SH-SY5Y (cell line): Measurements from ENCODE around the gene C1QTNF12.

ENCODE experiments used
- GATA2 ChIP-seq: IDR thresholded peaks from 2 replicates; pipeline ENCODE4 v1.6.1; 2011; ENCODE audit warnings: mild to moderate bottlenecking, low read depth, low read length
- GATA3 ChIP-seq: IDR thresholded peaks from 2 replicates; pipeline ENCODE4 v1.6.1; 2011; ENCODE audit warnings: low read depth, mild to moderate bottlenecking, low read length, moderate library complexity

C1QTNF12 gene

DNA sequence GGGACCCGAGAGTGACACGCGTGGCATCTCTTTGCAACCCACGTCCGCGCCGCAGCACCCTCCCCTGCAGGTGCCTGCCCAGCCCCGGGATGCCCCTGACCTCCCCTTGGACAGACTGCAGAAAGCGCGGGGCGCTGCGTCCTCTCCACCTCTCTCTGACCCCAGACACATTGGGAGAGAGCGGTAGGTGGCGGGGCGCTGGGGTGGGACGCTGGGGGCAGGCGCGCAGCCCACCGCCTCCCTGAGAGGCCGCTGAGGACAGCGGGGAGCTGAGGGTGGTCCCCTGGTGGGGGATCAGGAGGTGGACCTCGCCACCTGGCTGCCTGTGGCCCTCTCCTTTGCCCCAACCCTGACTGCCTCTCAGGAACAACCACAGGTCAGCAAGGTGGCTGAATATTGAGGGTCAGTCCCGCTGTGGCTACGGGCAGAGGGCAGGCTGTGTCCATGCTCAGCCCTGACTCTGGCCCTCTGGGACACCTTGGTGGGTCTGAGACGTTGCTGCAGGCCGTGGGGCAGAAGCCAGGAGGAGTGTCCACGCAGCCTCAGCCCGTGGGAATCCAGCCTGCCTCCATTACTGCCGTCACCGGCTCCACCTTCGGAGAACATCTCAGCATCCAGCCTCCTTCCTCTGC is 27.9 kb upstream of the C1QTNF12 start:
- TF ChIP-seq GATA2 = no peak
- TF ChIP-seq GATA3 = no peak

DNA sequence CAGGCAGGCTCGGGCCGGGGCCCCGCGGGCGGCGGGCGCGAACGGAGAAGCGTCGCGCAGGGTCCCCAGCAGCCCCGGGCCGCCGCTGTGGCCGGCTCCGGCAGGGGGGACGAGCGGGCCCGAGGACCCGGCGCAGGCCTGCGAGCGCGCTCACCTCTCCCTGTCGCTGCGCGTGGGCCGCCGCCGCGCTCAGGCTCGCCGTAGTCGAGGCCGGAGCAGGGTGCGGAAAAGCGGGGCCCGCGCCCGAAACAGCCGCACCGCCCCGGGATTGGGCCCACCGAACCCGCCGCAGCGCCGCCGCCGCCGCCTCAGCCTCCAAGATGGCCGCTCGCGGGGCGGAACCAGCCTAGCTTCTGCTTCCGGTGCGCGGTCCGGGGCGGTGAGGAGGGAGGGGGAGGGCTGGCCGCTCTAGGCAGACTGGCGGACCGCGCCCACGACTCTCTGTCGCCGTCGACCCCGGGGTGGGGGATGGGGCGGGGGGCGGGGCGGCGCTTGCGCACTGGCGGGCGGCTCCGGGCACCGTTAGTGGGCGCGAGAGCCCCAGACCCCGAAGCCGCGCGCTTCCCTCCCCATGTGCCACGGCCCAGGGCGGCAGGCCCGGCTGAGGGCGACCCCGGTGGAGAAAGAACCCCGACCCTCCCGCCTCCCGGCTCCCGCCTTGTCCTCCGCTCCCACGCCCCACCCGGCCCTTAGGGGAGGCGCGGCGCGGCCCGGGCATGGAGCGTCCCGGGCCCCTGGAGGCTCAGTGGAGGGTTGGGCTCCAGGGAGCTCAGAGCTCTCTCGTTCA is 27.2 kb upstream of the C1QTNF12 start, which contains the start of gene UBE2J2:
Gene UBE2J2 (minus strand): TSS at position 343 of the 787 bp plus-strand sequence. CDS start 5,862 bp downstream, outside the sequence.
- TF ChIP-seq GATA3 (no peak), GATA2 (no peak)

DNA sequence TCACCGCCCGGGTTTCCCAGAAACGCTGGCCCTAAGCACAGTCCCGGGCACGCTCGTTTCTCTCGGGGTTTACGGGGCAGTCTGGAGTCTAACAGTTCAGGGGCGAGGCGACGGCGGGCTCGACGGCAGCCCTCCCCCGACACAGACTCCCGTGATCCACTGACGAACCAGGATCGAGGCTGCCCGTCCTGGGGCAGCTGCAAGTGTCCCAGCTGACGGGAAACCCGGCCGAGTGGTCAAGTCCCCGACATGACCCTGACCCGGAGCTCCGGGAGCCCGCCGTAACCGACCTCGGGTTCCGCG is 26.6 kb upstream of the C1QTNF12 start:
- TF ChIP-seq GATA3 (no peak), GATA2 (no peak)

DNA sequence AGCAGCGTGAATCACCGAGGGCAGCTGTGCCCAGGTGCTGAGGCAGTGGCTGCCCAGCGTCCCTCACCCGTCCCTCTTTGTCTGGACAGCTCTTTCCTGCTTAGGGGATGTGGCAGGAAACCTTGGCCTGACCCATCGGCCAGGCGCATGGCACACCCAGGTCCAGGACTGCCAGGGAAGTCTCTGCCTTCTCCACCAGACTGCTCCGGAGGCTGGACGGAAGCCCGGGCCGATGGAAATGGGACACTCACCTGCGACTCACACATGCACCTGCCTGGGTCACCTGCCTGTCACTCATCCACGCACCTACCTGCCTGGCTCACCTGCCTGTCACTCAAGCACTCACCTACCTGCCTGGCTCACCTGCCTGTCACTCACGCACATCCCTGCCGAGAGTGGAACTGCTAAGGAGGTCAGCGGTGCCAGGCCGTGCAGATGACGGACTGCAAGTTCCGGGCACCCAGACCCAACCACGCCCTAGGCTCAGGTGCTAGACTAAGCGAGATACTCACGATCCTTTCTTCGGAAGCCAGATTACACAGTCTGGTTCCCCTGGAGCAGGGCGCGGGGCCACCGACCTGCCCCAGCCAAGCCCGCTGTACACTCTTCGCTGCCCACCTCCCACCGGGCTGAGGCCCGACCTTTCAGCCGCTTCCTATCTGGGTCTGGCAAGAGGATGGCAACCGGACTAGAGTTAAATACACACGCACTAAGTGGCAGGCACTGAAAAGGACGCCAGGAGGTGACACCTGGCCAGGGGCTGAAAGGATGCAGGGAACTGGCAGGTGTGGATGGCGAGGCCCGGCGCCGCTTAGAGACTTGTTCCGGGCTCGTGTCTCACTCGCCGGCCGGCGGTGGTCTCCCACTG is 26.1 kb upstream of the C1QTNF12 start:
- no peak for TF ChIP-seq GATA2
- no peak for TF ChIP-seq GATA3

DNA sequence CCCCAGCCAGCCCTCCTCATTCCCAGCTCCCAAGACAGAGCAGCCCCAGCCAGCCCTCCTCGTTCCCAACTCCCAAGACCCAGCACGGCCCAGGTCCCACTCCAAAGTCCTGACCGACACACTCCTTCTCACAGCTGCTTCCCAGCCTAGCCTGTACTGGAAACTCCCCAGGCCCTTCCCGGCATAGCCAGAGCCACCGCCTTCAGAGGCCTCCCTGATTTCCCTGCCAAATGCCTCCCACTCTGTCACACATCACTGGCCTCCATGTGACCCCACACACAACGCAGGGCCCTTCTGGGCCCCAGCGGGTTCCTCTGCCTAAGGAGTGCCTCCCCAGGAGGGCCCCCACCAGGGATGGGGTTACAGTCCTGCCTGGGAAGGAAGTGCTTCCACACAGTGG is 24.3 kb upstream of the C1QTNF12 start:
- no peak for TF ChIP-seq GATA2
- no peak for TF ChIP-seq GATA3

DNA sequence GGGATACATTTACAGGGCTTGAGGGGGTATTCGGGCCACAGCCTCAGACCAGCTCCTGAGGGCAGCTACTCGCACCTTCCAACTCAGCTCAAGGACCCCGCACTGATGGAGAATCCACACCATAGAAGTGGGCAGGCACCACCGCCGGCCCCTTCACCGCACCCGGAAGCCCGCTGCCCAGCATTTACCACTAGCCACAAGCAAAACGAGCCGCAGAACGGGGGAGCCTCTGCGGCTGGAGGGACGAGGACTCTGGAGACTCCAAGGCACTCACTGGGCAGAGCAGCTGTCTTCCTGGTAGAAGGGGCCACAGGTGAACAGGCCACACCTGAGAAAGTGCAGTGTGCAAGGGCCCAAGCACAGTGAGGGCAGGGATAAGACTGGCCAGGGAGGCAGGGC is 21.8 kb upstream of the C1QTNF12 start:
- TF ChIP-seq GATA3 (no peak), GATA2 (no peak)

DNA sequence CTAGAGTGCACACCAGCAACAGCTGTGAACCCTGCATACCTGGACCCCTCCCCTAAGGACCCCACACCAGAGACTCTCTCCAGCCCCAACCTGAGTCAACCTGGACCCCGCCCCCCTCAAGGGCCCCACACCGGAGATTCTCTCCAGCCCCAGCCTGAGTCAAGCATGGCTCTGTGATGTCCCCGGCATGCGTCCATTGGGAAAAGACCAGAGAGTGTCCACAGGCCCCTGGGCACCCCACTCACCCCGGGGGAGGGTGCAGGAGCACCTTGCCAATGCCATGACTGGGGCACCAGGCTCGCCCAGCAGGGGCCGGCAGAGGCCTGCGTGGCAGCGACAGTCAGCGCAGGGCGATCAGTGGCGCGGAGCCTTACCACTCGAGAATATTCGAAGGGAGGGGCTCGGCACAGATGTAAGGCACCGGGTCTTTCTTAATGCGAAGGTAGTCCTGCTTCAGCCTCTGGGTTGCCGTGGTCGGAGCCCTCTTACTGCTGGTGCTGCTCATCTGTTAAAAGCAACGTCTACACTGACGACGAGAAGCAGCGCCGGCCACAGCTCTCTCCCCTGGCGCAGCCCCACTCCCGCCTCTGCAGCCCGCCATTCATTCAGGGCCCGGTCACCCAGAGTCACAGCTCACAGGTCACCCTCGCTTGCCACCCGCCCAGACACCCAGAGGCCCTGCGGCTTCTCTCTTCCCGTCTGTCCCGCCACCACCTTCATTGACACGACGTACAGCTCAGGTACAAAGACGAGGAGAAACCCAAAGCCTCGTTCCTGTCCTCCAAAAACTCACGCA is 21.2 kb upstream of the C1QTNF12 start:
- no peak for TF ChIP-seq GATA3
- no peak for TF ChIP-seq GATA2

DNA sequence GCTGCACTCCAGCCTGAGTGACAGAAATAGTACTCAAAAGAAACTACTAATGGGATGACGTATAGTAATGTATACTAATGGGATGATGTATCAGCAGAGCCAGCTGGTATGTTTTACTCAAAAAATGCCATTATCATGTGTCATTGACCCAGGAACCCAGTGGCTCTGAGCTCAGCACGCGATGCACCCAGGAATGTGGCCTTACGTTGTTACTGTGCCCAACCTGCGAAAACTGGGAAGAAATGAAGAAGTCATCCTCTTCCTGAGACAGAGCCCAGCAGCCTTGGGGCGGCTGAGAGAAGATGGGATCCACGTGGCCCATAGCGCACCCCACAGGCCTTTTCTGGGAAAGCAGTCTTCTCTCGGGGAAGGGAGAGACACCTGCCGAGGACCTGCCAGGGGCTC is 18.3 kb upstream of the C1QTNF12 start:
- TF ChIP-seq GATA3 (no peak), GATA2 (no peak)

DNA sequence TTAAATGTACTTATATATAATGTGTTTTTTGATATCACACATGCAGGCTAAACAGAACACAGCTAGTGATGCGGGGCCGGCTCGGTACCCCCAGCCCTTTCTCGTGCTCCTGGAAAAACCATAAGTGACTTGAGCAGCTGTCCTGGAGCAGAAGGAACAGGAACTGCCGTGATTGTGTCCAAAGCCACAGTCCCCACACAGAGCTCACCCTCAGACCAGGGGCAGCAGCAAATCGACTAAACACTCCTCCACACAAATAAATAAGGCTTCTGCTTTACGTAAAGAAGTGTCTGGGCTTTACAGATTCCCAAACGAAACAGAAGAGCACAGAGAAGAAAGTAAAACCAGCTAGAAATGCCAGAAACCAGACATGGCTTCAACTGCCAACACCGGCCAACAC is 17.5 kb upstream of the C1QTNF12 start:
- TF ChIP-seq GATA3 (no peak), GATA2 (no peak)

DNA sequence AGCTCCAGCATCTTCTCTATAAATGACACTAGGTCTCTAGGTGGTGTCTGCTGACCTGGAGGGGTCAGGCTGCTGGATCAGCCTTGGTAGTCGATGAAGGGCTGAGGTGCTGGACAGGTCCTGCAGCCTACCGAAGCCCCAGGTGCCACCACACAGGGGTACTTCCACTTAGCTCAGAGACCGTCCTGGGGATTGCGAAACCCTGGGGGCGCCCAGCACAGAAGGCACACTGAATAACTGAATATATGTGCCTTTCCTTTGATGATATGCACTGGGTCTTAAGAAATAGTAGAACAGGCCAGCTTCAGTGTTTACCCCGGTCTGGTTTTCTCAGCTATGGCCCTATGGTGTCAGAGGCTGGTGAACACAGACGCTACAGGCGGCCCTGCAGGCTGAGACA is 16.2 kb upstream of the C1QTNF12 start:
- TF ChIP-seq GATA2 = no peak
- TF ChIP-seq GATA3 = no peak

DNA sequence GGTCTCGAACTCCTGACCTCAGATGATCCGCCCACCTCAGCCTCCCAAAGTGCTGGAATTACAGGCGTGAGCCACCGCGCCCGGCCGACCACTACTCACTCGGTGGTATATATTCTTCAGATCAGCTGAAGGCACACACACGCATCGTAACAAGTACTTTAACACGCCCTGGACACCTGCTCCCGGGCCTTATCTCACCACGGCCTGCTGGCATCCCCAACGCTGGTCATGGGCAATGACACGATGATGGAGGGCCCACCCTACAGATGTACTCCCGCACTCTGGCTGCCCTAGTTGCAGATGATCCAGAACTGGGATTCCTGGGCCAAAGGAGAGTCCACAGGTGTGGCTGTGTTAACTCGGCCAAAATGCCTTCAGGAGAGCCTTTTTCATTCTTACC is 15.5 kb upstream of the C1QTNF12 start:
- no peak for TF ChIP-seq GATA3
- no peak for TF ChIP-seq GATA2

DNA sequence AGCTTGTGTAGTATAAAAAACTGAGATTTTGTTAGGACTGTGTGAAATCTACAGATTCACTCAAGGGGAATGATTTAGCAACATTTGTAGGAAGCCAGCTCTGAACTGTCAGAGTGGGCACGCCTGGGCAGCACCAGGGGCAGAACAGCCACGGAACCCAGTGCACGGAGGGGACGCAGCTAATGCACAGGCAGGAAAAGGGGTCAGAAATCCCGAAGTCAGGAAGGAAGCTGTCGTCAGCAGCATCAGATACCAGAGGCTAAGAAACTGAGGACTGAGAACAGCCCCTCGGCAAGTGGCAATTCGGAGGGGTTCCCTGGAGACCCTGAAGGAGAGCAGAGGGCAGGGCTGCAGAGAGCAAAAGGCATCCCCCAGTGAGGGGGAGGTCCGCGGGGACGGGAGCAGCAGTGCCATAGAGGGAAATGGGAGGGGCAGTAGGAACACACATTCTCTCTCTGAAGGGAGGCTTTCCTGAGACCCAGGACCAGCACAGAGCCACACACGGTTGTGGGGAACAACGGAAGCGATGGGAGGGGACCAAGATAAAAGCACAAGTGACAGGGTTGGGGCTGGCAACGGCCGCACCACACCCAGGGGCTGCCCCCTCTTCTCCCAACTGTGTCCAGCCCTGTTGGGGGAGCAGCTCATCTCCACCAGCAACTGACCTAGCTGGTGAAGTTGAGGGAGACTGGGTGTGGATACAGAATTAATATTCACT is 14.5 kb upstream of the C1QTNF12 start:
- no peak for TF ChIP-seq GATA2
- TF ChIP-seq GATA3 = no peak

DNA sequence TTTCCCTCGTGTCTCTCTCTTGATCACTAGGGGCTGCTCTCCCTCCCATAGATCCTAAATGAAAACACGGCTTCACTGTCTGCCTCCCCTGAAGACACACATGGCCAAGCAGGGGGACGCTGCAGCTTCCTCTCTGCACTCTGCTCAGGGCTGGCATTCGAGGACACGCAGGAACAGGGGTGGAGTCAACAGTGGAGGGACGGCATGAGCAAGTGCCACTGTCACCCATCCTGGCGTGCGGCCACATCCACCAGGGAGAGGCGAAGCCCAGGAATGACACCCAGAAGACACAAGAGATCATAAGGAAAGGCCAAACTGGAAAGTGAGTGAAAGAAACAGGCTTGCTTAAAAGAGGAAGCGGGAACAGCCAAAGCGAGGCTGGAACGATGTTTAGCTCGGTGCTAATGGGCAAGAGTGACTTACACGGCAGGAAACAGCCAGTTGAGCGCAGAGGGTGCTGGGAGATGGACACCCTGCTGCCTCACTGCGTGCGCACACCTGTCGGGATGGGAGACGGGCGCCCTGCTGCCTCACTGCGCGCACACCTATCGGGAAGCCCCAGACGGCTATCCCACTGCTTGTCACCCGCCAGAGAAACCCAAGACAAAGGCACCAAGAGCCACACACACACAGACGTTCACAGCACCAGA is 13.6 kb upstream of the C1QTNF12 start:
- TF ChIP-seq GATA3 = no peak
- no peak for TF ChIP-seq GATA2
